Cardiac muscle cell (in vitro differentiated cells and primary cell): Measurements from ENCODE around the gene KCNQ1. TPM values are rescaled to one million over a fixed set of nuclear protein-coding genes. Genes with fewer than 3 reads are reported as not detected.

Source experiments
- DNase-seq, 2 donors: peaks; one replicate each; pipeline versions ENCODE4 v3.0.0 to v3.0.0-alpha.2; 2010 to 2017; ENCODE audit warnings: low read depth in 1 of 2, low spot score in 1 of 2
- H3K27ac ChIP-seq: fragments of 200-600 bp; sonication (generic); 2 replicates; pipeline ENCODE4 v1.5.1; 2016
- H3K27me3 ChIP-seq: fragments of 200-600 bp; sonication (generic); 2 replicates; pipeline ENCODE4 v1.6.0; 2016; ENCODE audit warnings: control low read depth
- H3K36me3 ChIP-seq: fragments of 200-600 bp; sonication (generic); 2 replicates; pipeline ENCODE4 v1.5.1; 2016; ENCODE audit warnings: control low read depth
- H3K4me1 ChIP-seq: fragments of 200-600 bp; sonication (generic); 2 replicates; pipeline ENCODE4 v1.8.1; 2017; ENCODE audit warnings: low read depth, mild to moderate bottlenecking, mixed run types
- H3K4me3 ChIP-seq: fragments of 200-600 bp; sonication (generic); 2 replicates; pipeline ENCODE4 v1.5.1; 2016; ENCODE audit warnings: mild to moderate bottlenecking
- H3K9me3 ChIP-seq: fragments of 200-600 bp; sonication (generic); 2 replicates; pipeline ENCODE4 v1.5.1; 2017; ENCODE audit warnings: low read depth, mild to moderate bottlenecking, control low read depth
- polyA plus RNA-seq: library from polyadenylated mRNA; unstranded; fragments of >200 nt; fragmentation: Nextera tagmentation; extraction: Ambion mirVana; gene quantifications from 2 replicates; pipeline ENCODE4 v1.2.1, GENCODE V29; 2016
- total RNA-seq: library from RNA; depleted of rRNA; stranded (reverse); fragments of >200 nt; gene quantifications from 2 replicates; pipeline ENCODE4 v1.2.3, GENCODE V29; 2016
- TF ChIP-seq, protein P1 (sequence below): IDR thresholded peaks from 2 replicates; pipeline ENCODE4 v1.5.1; 2012; ENCODE audit warnings: low read depth, mild to moderate bottlenecking, low read length

Gene KCNQ1
- total and polyA plus RNA-seq, 2 experiments from 2014 or later, result 13.9 to 18.6 TPM

DNA sequence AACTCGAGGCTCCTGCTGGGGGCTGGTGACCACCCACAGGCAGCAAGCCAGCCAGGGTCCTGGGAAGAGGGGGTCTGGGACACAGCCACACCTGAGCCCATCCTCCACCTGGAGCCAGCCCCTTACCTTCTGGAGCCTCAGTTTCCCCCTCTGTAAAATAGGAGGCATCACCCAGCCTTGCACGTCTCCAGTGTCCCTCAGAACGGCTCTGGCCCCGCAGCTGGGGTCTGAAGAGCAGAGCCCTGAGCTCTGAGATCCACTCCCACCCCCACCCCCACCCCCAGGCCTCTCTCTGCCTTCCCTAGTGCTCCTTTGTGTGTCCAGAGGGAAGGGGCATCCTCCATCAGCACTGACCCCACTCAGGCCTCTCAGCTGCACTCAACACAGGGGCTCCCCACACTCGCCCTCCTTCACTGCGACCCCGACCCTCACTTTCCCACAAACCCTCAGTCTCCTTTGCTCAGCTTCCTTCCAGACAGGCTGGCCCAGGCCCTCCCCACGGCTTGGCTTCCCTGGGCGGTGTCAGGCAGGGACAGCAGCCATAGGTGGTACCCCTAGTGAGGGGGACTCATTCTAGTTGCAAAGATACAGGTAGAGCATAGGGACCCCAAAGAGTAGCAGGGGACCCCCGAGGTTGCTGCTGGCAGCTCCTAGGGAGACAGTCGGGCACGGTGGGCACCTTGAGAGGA lies 288.3 kb downstream of the KCNQ1 start:
- no peak overlapping the region for H3K27ac ChIP-seq
- H3K4me1 ChIP-seq, result no peaks in the 10 kb centered on the region
- no peak overlapping the region for H3K4me3 ChIP-seq
- no peak for DNase-seq
- no peaks in the 10 kb centered on the region for H3K9me3 ChIP-seq
- TF ChIP-seq, protein P1, sequence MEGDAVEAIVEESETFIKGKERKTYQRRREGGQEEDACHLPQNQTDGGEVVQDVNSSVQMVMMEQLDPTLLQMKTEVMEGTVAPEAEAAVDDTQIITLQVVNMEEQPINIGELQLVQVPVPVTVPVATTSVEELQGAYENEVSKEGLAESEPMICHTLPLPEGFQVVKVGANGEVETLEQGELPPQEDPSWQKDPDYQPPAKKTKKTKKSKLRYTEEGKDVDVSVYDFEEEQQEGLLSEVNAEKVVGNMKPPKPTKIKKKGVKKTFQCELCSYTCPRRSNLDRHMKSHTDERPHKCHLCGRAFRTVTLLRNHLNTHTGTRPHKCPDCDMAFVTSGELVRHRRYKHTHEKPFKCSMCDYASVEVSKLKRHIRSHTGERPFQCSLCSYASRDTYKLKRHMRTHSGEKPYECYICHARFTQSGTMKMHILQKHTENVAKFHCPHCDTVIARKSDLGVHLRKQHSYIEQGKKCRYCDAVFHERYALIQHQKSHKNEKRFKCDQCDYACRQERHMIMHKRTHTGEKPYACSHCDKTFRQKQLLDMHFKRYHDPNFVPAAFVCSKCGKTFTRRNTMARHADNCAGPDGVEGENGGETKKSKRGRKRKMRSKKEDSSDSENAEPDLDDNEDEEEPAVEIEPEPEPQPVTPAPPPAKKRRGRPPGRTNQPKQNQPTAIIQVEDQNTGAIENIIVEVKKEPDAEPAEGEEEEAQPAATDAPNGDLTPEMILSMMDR, result no peak
- H3K36me3 ChIP-seq, result no peaks in the 10 kb centered on the region
- no peaks in the 10 kb centered on the region for H3K27me3 ChIP-seq

DNA sequence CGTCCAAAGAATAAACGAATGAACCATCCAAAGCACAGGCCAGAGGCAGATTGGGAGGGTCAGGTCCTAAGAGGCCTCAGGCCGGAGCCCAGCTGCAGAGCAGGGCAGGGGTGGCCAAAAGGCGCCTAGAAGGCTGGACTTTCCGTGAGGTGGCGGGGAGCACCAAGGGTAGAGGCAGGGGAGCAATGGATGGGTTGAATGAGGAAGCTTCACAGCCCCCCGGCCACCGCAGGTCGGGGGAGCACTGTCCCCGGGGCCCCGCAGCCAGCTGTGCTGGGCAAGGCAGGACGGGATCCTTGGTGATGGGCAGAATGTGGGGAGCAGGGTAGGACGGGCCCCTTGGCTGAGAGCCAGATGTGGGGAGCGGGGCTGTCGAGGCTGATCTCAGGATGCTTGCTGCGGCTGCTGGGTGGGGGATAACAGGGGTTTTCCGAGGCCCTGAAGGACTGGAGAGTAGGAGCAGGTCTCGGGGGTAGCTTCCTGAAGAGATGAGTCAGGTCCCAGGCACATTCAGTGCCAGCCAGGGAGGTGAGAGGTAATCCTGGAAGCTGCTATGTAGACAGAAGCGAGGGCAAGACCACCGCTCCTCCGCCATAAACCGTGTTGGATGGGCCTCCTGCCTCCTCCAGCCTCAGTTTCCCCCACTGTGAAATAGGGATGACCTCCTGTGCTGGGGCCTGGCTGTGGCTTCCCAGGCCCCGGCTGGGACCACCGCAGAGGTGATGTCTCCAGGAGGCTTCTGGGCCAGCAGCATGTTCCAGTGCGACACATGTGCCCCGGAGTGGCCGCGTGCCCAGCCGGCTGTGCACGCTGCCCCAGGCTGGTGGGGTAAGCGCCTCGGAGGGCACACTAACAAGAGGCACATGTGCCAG lies 289.6 kb downstream of the KCNQ1 start:
- Histone ChIP-seq H3K27me3 (no peaks in the 10 kb centered on the region), H3K9me3 (no peaks in the 10 kb centered on the region), H3K27ac (no peak overlapping the region)

DNA sequence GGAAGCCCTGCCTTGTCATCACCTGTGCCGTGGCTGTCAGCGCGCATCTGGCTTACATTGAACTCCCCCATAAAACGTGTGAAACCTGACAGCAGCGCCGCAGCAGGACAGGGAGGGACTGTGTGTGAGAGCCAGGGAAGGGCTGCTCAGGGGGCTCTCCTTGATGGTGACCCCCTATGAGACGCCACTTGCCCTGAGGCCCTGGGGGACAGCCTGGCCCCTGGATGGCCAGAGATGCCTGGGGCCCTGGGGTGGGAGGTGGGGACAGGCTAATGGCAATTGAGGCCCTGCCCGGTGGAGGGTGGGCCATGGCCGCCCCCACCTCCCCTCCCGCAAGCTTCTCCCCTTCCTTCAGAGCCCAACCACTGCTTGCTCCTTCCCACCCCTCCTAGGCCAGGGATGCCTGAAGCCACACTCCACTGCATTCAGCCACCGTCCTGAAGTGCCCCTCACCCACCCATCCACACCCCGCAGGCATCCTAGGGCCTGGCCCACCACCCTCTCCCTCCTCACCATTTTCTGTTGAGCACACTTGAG lies 290.3 kb downstream of the KCNQ1 start:
- no peak for DNase-seq
- H3K4me1 ChIP-seq, result no peaks in the 10 kb centered on the region
- TF ChIP-seq, protein P1, result no peak

More for the DNA sequence above, 289.6 kb downstream of the KCNQ1 start:
- Histone ChIP-seq H3K4me1 (no peaks in the 10 kb centered on the region), H3K36me3 (no peaks in the 10 kb centered on the region), H3K4me3 (no peak overlapping the region)
- DNase-seq, result no peak
- TF ChIP-seq, protein P1, result no peak

DNA sequence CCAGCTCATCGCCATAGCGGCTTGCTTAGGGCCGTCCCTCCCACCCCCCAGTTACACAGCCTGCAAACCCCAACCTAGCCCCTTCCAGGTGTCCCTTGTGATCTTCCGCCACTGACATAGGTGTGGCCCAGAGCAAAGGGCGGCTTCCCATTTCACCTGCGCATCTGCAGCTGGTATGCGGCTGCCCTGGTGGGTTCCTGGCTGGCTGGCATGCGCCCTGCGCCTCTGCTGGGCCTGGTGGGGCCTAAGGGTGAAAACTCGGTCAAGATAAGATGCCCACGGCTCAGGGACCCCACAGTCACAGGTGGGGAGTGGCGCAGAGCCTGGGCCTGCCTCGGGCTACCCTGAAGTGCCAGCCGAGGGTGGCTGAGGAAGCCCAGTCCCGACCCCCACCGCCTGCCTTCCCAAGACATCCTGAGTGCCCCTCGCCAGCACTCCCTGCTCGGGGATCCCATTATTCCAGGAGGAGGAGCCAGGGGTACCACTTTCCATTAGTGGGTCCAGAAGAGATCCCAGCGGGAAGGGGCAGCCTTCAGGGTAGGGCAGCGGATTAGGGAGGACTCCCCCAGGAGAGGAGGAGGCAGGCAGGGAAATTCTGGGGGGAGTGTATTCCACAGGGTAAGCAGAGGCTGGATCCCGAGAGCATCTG lies 291.9 kb downstream of the KCNQ1 start:
- H3K27me3 ChIP-seq, result no peaks in the 10 kb centered on the region
- H3K36me3 ChIP-seq, result no peaks in the 10 kb centered on the region
- no peak overlapping the region for H3K27ac ChIP-seq
- DNase-seq, result no peak
- H3K4me3 ChIP-seq, result no peak overlapping the region
- TF ChIP-seq, protein P1, result no peak
- peaks cover 5% of the 10 kb centered on the region for H3K4me1 ChIP-seq
- no peaks in the 10 kb centered on the region for H3K9me3 ChIP-seq

More for the DNA sequence above, 290.3 kb downstream of the KCNQ1 start:
- H3K27me3 ChIP-seq, result no peaks in the 10 kb centered on the region
- no peak overlapping the region for H3K4me3 ChIP-seq
- no peak overlapping the region for H3K27ac ChIP-seq
- no peaks in the 10 kb centered on the region for H3K9me3 ChIP-seq
- no peaks in the 10 kb centered on the region for H3K36me3 ChIP-seq

DNA sequence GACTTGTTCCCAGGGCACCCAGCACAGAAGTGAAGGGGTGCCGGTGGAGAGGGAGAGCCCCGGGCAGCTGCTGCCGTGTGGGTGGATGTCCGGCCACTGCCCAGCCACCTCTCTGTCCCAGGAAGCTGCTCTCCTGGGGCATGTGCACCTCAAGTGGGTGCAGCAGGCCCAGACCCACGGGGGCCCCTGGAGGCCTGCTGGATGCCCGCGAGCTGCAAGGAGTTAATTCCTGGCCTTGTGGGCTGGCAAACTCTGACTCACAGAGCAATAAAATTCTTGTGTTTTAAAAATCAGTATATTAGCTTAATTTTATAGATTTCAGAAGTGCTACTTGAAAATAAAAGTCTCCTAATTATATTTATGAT lies 292.4 kb downstream of the KCNQ1 start:
- TF ChIP-seq, protein P1, result no peak
- Histone ChIP-seq H3K4me1 (peaks cover 6% of the 10 kb centered on the region), H3K9me3 (no peaks in the 10 kb centered on the region), H3K27ac (no peak overlapping the region), H3K27me3 (no peaks in the 10 kb centered on the region), H3K4me3 (no peak overlapping the region), H3K36me3 (no peaks in the 10 kb centered on the region)
- no peak for DNase-seq
